Neural progenitor cell (in vitro differentiated cells): ENCODE measurements around the gene ABLIM2. TPM values are rescaled to one million over a fixed set of nuclear protein-coding genes. Genes with fewer than 3 reads are reported as not detected.

Source experiments
- DNase-seq: peaks from one replicate; pipeline ENCODE4 v3.0.0-alpha.2; 2016; ENCODE audit warnings: low spot score
- H2AFZ ChIP-seq: fragments of 200-600 bp; sonication (generic); replicated peaks from 2 replicates; pipeline ENCODE4 v1.6.1; 2016; ENCODE audit warnings: antibody characterized with exemption
- H3F3A ChIP-seq: fragments of 200-600 bp; sonication (generic); 2 replicates; pipeline ENCODE4 v1.6.1; 2016; ENCODE audit warnings: antibody characterized with exemption, low read depth
- H3K27ac ChIP-seq: fragments of 200-600 bp; sonication (generic); 2 replicates; pipeline ENCODE4 v1.5.1; 2016; ENCODE audit warnings: mild to moderate bottlenecking
- H3K27me3 ChIP-seq: fragments of 200-600 bp; sonication (generic); 2 replicates; pipeline ENCODE4 v1.6.1; 2016; ENCODE audit warnings: mild to moderate bottlenecking, moderate library complexity
- H3K36me3 ChIP-seq: fragments of 200-600 bp; sonication (generic); 2 replicates; pipeline ENCODE4 v1.5.1; 2016
- H3K4me1 ChIP-seq: fragments of 200-600 bp; sonication (generic); 2 replicates; pipeline ENCODE4 v1.6.1; 2016; ENCODE audit warnings: mixed run types
- H3K4me2 ChIP-seq: fragments of 200-600 bp; sonication (generic); 2 replicates; pipeline ENCODE4 v1.6.1; 2016
- H3K4me3 ChIP-seq: fragments of 200-600 bp; sonication (generic); 2 replicates; pipeline ENCODE4 v1.5.1; 2016
- H3K79me2 ChIP-seq: fragments of 200-600 bp; sonication (generic); 2 replicates; pipeline ENCODE4 v1.6.1; 2016; ENCODE audit warnings: low read depth
- H3K9ac ChIP-seq: fragments of 200-600 bp; sonication (generic); 2 replicates; pipeline ENCODE4 v1.6.1; 2016
- H3K9me3 ChIP-seq: fragments of 200-600 bp; sonication (generic); 2 replicates; pipeline ENCODE4 v1.5.1; 2016; ENCODE audit warnings: low read depth
- H4K20me1 ChIP-seq: fragments of 200-600 bp; sonication (generic); 2 replicates; pipeline ENCODE4 v1.6.1; 2016; ENCODE audit warnings: low read depth
- H3K27ac Mint-ChIP-seq: 3 replicates; pipeline ENCODE4 v1.8.0; 2021; ENCODE audit warnings: mixed read lengths
- H3K27me3 Mint-ChIP-seq: 2 replicates; pipeline ENCODE4 v1.8.0; 2022; ENCODE audit warnings: low read depth, mild to moderate bottlenecking, inconsistent platforms, moderate library complexity, mixed read lengths; ENCODE audit not compliant: insufficient read depth
- H3K36me3 Mint-ChIP-seq: 3 replicates; pipeline ENCODE4 v1.8.0; 2021; ENCODE audit warnings: mixed read lengths
- H3K4me1 Mint-ChIP-seq: 3 replicates; pipeline ENCODE4 v1.8.0; 2021; ENCODE audit warnings: mixed read lengths
- H3K4me3 Mint-ChIP-seq: 3 replicates; pipeline ENCODE4 v1.8.0; 2021; ENCODE audit warnings: mild to moderate bottlenecking, moderate library complexity, mixed read lengths
- H3K9me3 Mint-ChIP-seq: 3 replicates; pipeline ENCODE4 v1.8.0; 2020; ENCODE audit warnings: mixed read lengths
- CTCF ChIP-seq: fragments of 200-600 bp; sonication (generic); IDR thresholded peaks from 2 replicates; pipeline ENCODE4 v1.5.1; 2017; ENCODE audit warnings: antibody characterized with exemption, mild to moderate bottlenecking
- EZH2 ChIP-seq: fragments of 200-600 bp; sonication (generic); IDR thresholded peaks from 2 replicates; pipeline ENCODE4 v1.6.1; 2017; ENCODE audit warnings: antibody characterized with exemption, mild to moderate bottlenecking, moderate library complexity
- EZH2phosphoT487 ChIP-seq: fragments of 200-600 bp; sonication (generic); IDR thresholded peaks from 2 replicates; pipeline ENCODE4 v1.6.1; 2017; ENCODE audit warnings: antibody characterized with exemption
- microRNA counts: library from miRNA; unstranded; fragments of <30 nt; microRNA quantifications from one replicate; lab custom pipeline; 2016
- microRNA-seq: library from miRNA; unstranded; fragments of <30 nt; microRNA quantifications from one replicate; pipeline ENCODE4, GENCODE V29; 2016
- small RNA-seq: library from RNA; depleted of rRNA; stranded (forward); fragments of <200 nt; gene quantifications from one replicate; pipeline ENCODE3, GENCODE V24; 2015
- total RNA-seq: library from RNA; depleted of rRNA; stranded (reverse); fragments of >200 nt; gene quantifications from 2 replicates; pipeline ENCODE4 v1.2.3, GENCODE V29; 2015; ENCODE audit warnings: low replicate concordance

The ABLIM2 gene
- total RNA-seq, 1 donor from 2014 or later = 0.24 TPM

- H3K27me3 Mint-ChIP-seq = peaks cover under 1% of the 10 kb centered on the region
- DNase-seq = no peak
- H3K27ac ChIP-seq = no peak overlapping the region
- H3K4me3 Mint-ChIP-seq = no peak overlapping the region
- no peak overlapping the region for H3K9ac ChIP-seq
- no peak overlapping the region for H3K4me3 ChIP-seq
- no peaks in the 10 kb centered on the region for H3K9me3 ChIP-seq
- TF ChIP-seq EZH2phosphoT487 (no peak), CTCF (no peak), EZH2 (no peak)
- H3K4me1 Mint-ChIP-seq = peaks cover 25% of the 10 kb centered on the region
- H3K79me2 ChIP-seq = peaks cover 11% of the 10 kb centered on the region
- no peaks in the 10 kb centered on the region for H4K20me1 ChIP-seq
- no peak overlapping the region for H2AFZ ChIP-seq
- H3K4me1 ChIP-seq = peaks cover 14% of the 10 kb centered on the region
- no peaks in the 10 kb centered on the region for H3K36me3 ChIP-seq
- no peak overlapping the region for H3K4me2 ChIP-seq
- H3K27me3 ChIP-seq = no peaks in the 10 kb centered on the region
- no peaks in the 10 kb centered on the region for H3K9me3 Mint-ChIP-seq
- no peaks in the 10 kb centered on the region for H3K36me3 Mint-ChIP-seq
- peaks cover 6% of the 10 kb centered on the region for H3F3A ChIP-seq
- no peak overlapping the region for H3K27ac Mint-ChIP-seq
Observed at GRCh38 chr4:7915875-7916242, 242.8 kb downstream of the ABLIM2 start.

MicroRNA genes within 50 kb of the gene (microRNA counts, 767-probe panel; counts per million panel counts)
- microRNA hsa-miR-95 (lab: Ali Mortazavi, UCI) = 460 counts per million, percentile 90 among the panel's probes with 10 or more counts

Small RNA genes within 50 kb of the gene (microRNA-seq; reads per million reads assigned to microRNA genes)
- 73.7 reads per million, percentile 72 among the genes with 10 or more reads in this experiment for gene MIR95

Small RNA genes within 50 kb of the gene (small RNA-seq; reads per million reads assigned to genes)
- 0.16 reads per million for gene MIR95

Other genes starting within 250 kb of the ABLIM2 start
- gene AFAP1, start 219.0 kb downstream of the ABLIM2 start, total RNA-seq = 6.7 and 8.2 TPM in 2 replicates
- 0.22 and 0.25 TPM in 2 replicates for gene SH3TC1, start 40.5 kb upstream of the ABLIM2 start, total RNA-seq
- gene HTRA3, start 110.9 kb upstream of the ABLIM2 start, total RNA-seq = 1.6 and 2.3 TPM in 2 replicates